T-helper 2 cell treated with Interferon-gamma antibody and Interleukin-4, amounts not matched to agents 100 ng/mL and 5 ng/mL, for 36 hours (primary cell): ENCODE data around the gene INPP5E. TPM values are rescaled to one million over a fixed set of nuclear protein-coding genes. Genes with fewer than 3 reads are reported as not detected.

Experiments
- intact Hi-C: fragments of 100-400 bp; cut with micrococcal nuclease; formaldehyde crosslinking; loops from one replicate; pipeline ENCODE4 v1.15.1; 2023
- total RNA-seq: library from RNA; stranded (reverse); gene quantifications from 2 replicates; pipeline ENCODE4 v1.2.3, GENCODE V29; 2022

The INPP5E gene
- total RNA-seq, 1 donor from 2014 or later = 18.5 TPM

GRCh38 chr9:136448655-136449054 lies 9.0 kb upstream of the INPP5E start:
- intact Hi-C loops = no loop called here

DNA sequence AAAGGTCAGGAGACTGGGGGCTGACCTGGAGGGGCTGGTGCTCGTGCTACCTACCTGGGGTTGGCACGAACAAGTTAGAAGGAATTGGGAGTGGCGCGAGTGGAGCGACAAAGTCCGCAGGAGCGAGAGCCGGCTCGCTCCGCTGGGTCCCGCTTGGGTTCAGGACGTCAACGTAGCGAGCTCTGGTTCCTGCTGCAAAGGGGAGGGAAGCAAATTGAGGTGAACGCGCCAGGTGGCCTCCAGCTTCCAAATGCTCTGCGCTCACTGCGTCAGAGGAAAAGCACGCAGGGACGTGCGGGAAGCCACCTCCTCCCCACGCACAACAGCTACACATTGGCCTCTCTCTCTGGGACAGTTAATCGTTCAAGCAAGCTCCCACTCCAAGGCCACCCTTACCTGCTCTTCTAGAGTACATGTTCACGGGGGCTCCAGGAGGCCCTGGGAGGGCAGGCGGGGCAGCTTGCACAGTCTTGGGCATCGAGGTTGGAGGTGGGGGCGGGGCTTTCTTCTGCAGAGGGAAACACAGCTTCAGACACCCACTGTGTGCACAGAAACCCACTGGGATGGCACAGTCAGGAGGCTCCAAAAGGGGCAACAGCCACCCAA lies 7.6 kb upstream of the INPP5E start:
- intact Hi-C loops = no loop called here

DNA sequence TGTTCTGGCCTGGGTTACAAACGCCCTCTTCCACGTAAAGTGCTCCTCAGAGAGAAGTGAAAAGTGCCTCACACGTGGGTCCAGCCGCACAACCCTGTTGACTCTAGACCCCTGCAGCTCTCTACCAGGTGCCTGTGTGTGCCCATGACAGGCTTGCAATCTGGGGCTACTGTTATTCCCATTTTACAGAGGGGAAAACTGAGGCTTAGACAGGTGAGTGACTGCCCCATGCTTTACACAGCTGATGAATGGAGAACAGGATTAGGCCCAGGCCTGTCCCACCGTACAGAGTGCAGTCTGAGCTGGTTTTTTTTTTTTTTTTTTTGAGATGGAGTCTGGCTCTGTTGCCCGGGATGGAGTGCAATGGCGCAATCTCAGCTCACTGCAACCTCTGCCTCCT lies 6.2 kb upstream of the INPP5E start:
- intact Hi-C loops = no loop called here

DNA sequence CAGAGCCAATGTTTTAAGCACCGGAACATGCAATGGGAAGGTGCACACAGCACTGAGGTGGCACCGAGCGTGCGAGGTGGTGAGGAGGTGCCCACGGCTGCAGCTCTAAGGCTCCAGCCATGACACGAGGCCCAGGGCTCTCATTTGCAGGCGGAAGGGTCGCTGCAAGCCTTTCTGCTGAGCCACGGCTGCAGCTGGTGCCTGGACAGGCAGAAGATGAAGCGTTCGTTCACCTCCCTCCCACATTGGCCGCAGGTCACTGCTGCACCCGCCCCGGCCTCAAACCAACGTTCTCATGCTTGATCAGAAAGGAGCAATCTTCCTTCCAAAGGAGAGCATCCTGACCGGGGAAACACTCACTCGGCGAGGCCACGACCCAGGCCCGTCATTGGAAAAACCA lies 4.5 kb upstream of the INPP5E start:
- intact Hi-C loops = no loop called here

- intact Hi-C loops = no loop called here
Observed at GRCh38 chr9:136443687-136444086, 4.0 kb upstream of the INPP5E start.

DNA sequence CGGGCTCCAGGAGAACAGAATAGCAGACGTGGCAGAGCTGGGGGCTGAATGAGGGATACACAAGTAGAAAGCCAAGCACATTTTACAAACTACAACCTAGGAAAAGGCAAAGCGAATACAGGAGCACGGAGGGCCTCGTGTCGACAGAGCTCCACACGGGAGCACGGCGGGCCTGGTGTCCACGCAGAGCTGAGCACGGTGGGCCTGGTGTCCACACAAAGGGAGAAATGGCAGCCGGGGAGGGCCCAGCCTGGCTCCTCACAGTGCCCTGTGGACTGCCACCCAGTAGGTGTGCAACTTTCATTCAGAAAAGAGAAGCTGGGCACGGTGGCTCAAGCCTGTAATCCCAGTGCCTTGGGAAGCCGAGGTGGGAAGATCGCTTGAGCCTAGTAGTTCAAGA lies 3.4 kb upstream of the INPP5E start:
- intact Hi-C loops = no loop called here

DNA sequence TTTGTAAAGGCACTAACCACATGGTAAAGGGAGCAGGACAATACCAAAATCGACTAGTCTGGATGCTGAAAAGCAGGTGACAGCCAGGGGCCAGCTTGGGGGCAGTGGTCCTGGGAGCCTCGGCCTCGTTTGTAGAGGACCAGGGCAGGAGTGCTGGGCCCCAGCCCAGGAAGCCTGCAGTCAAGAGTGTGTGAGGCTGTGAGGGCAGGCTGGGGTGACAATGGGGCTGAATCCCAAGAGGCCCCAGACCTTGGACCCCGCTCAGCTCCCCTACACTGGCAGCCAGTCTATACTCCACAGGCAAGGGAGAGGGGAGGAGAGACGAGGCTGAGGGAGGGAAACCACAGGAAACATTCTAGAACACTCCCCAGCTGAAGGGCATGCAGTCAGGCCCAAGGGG lies 2.6 kb upstream of the INPP5E start:
- intact Hi-C loops = no loop called here

DNA sequence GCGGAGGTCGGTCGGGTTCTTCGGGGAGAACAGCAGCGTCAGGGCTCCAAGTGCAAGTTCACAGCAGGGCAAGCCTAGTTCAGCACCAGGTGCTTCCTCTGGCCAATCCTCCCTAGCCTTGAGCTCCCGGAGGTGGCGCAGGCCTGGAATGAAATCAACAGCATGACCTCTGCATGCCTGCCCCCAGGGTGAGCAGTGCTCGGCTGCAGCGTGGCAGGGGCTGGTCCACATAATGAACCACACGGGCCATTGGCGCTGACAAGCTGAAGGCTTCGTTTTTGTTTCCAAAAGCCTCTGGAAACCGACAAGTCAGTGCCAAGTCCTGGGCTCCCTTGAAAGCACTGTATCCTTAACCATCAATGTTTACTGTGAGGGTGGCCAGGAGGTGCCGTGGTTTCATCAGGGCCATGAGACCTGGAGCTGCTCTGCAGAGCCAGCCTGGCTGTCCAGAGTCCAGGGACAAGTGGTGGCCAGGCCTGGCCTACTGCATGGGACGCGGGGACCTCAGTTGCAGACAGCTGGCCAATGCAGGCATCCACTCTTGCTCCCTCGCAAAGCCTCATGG lies 2.1 kb upstream of the INPP5E start:
- intact Hi-C loops = no loop called here

GRCh38 chr9:136441191-136441680 lies 1.6 kb upstream of the INPP5E start:
- intact Hi-C loops = no loop called here

DNA sequence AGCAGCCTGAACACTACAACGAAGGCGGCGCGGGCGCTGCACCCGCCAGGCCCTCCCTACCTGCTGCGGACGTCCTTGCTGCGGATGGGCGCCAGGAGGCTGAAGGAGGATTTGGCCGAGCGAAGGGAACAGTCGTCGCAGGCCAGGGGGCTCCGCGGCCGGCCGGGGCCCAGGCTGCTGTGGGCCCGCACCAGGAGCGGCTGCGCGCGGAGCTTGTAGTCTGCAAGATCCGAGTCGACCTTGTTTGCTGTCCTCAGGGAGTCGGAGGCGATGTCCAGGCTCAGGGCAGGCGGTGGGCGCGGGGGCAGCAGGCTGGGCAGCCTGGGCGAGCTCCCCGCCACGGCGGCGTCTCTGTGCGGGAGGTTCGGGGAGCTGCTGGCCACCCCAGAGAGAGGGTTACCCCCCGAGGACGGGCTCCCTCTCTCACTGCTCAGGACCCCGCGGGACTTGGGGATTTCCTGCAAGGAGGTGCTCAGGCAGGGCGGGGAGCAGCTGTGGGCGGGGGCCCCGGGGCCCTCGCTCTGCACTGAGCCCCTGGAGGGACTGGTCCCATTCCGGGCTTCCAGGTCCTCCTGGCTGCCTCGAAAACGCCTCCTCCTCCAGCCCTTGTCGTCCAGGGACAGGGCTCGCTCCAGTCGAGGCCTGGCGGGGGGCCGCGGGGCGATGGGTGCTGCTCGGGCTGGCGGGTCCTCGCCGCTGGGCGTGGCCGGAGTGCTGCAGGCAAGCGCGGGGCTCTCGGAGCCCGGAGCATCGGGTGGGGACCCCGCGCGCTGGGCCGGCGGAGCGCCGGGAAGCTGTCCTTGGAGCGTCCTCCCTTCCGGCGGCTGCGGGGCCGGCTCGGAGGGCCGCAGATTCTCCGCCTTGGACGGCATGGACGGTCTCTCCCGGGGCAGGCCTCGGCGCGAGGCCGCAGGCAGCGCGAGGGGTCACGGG lies 831 bp downstream of the INPP5E start:
- intact Hi-C loops = loop anchor here (1.0 to 2.0 kb wide), 2 partner anchors 39 to 44 kb away; partner anchors contain the start of genes SEC16A and SNAPC4

GRCh38 chr9:136437839-136438547 lies 1.7 kb downstream of the INPP5E start:
- intact Hi-C loops = loop anchor here (2.0 kb wide), 1 partner anchor 45 kb away; the partner anchor contains the start of gene SEC16A

- intact Hi-C loops = no loop called here
Observed at GRCh38 chr9:136437430-136437829, 2.2 kb downstream of the INPP5E start.

DNA sequence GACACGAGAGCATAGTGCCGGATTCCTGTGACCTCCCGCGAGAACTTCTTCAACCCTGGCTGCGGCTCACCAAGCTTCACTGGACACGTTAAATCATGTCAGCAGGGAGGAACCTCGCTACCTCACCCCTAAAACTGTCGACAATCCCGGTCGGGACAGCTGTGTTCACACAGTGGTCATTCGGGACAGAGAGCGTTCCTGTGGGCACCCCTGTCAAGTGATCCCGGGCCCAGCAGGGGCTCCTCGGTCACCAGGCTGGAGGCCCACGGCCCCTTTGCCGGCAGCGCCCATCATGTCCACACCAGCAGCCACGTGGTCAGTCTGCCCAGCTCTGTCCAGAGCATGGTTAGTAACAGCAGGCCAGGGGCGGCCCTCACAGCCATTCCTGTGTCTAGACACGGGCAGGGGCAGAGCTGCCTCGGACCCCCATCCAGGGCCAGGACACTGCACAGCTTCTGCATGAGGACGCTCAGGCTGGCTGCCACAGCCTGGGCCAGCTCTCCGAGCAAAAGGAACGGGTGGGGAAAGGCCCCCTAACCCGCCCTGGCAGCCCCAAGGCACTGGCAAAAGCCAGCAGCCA lies 3.5 kb downstream of the INPP5E start:
- intact Hi-C loops = no loop called here

GRCh38 chr9:136434580-136435169 lies 5.0 kb downstream of the INPP5E start:
- intact Hi-C loops = no loop called here

- intact Hi-C loops = no loop called here
Observed at GRCh38 chr9:136433849-136434579, 5.6 kb downstream of the INPP5E start.

- intact Hi-C loops = no loop called here
Observed at GRCh38 chr9:136433043-136433715, 6.5 kb downstream of the INPP5E start.

GRCh38 chr9:136432591-136432990 lies 7.1 kb downstream of the INPP5E start:
- intact Hi-C loops = no loop called here

DNA sequence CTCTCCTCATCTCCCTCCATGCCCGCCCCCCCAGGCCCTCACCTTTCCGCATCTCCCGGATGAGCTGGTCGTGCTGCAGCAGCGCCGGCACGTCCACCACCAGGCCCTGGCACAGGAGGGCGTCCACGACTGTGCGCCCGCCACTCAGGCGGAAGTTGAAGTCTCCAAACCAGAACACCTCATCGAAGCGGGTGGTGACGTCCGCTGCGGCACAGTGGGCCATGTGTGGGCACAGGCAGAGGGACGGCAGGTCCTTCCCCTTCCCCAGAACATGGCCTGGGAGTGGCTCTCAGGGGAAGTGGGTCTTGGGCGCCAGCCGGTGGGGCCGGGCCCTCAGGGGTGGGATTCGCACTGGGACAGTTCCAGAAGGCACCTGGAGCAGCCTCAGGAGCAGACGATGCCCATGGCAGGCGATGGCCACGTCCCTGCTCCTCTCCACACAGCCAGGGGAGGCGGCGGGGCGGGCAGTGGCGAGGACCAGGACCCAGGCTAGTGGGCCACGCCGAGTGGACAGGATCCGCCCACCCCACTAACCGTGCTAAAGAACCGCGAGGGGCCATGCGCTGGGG lies 7.8 kb downstream of the INPP5E start:
- intact Hi-C loops = no loop called here

DNA sequence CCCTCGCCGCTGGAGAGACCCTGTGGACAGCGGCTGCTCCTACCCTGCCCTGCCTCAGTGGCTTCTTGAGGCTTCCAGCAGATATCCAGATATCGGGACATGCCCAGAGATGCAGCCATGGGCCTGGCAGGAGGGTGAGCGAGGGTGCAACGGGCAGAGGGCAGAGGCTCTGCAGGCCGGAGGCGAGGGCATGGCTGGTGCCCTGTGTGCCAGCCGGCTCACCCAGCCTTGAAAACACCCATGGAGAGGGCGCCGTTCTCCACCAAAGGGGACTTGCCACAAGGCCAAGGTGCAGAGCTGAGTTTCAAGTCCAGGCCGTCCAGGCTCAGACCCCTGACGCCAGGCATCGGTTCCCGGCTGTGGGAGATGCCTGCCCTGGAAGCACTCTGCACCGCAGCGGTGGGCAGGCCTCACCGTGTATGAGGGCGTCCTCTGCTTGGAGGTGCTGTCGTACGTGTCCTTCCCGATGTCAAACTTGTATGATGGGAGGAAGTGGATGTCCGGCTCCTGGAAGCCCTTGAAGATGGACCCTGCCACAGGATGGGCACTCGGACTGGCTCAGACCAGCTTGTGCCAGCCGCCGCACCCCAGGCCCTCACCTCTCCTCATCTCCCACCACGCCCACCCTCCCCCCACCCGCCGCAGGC lies 8.9 kb downstream of the INPP5E start:
- intact Hi-C loops = no loop called here
